ENCODE measurements around the gene SUN5. TPM values are rescaled to one million over a fixed set of nuclear protein-coding genes. Genes with fewer than 3 reads are reported as not detected.
"Not testable (repeated sequence)": the region's sequence is repeated elsewhere in the genome, so short reads cannot be mapped to it uniquely, and the experiment has no call there.

The SUN5 gene
- total and polyA plus RNA-seq, 7 experiments from 2014 or later: not detected

- Mint-ChIP-seq H3K27me3 (no peaks in the 10 kb centered on the region), H3K36me3 (peaks cover 4 to 23% (median 8%) of the 10 kb centered on the region in 5 donors), H3K27ac (peak overlapping the region in 6 of 9 donors; percentile 43 to 93 (median 82)), H3K4me1 (peaks cover 24 to 49% (median 39%) of the 10 kb centered on the region in 7 donors), H3K4me3 (peak overlapping the region in 2 of 10 donors; percentile 14 to 32), H3K9me3 (peaks cover 0 to 41% (median 15%) of the 10 kb centered on the region in 11 donors)
- intact Hi-C loops (cut with micrococcal nuclease): no loop called here
- H3K9me3 ChIP-seq (ENCODE audit: control insufficient read depth in 2 of 3, low read length in 3 of 3): peaks cover 0 to 15% (median 7%) of the 10 kb centered on the region in 3 experiments
- ATAC-seq (no peak), DNase-seq (no peak)
- ChIA-PET POLR2A (interaction anchor here (1.1 to 2.7 kb wide), 4 partner anchors 11 to 154 kb away, joined by 3 to 11 read pairs (median 4); no protein-coding TSS in a partner anchor), CTCF (interaction anchor here (0.7 to 1.3 kb wide), 2 partner anchors 26 to 33 kb away, joined by 3 read pairs; partner anchors contain the start of gene SUN5)
- H3K27me3 ChIP-seq (ENCODE audit: control insufficient read depth in 2 of 2, insufficient read depth in 2 of 2, low read length in 2 of 2): no peaks in the 10 kb centered on the region
- no peak overlapping the region for H3K27ac ChIP-seq (ENCODE audit: low read depth, low read length)
- no peak overlapping the region for H3K4me3 ChIP-seq (ENCODE audit: low read length)
- H3K36me3 ChIP-seq (ENCODE audit: control insufficient read depth in 2 of 3, insufficient read depth in 3 of 3, low read length in 3 of 3): no peaks in the 10 kb centered on the region
- H3K4me1 ChIP-seq (ENCODE audit: control insufficient read depth in 2 of 2, insufficient read depth in 2 of 2, low read length in 2 of 2): peaks cover 19 to 44% of the 10 kb centered on the region in 2 donors
Measured at GRCh38 chr20:32978009-32978335, 26.3 kb downstream of the SUN5 start.

DNA sequence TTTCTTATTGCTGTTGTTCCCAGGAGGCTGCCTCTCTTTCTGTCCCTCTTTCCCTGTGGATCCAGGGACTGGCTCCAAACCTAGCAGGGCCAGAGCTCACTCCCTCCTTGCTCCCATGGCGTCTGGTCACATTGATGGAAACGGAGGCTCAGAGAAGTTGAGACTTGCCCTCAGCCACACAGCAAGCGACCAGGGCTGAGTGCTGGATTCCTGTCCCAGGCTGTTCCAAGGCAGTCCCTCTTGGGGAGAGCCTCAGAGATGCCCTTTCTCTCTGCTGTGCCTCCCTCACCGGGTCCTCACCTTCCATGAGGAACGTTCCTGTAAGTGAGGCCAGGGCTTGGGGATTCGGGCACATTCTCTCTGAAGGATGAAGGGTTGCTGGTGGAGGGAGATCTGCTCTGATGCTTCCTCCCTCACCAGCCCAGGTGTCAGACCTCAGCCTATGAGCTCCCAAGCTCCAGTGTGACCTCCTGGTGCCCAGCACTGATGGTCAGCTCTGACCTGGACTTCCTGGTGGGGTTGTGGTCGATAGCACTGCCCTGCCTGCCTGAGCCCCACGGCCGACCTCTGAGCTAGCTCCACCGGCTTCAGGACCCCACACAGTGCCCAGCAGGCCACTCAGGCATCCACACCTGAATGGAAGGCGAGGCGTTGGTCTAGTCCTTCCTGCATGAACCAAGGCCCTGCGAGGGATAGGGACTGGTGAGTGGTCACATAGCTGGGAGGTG lies 26.8 kb downstream of the SUN5 start:
- ChIA-PET CTCF (interaction anchor here (0.6 to 1.3 kb wide), 3 partner anchors 27 to 1127 kb away, joined by 3 read pairs; partner anchors contain the start of gene SUN5), POLR2A (interaction anchor here (0.6 to 2.7 kb wide), 5 partner anchors 10 to 153 kb away, joined by 3 to 11 read pairs (median 3); no protein-coding TSS in a partner anchor)
- H3K27ac ChIP-seq (ENCODE audit: low read depth, low read length): peak overlapping the region; percentile 12
- no peaks in the 10 kb centered on the region for H3K27me3 ChIP-seq (ENCODE audit: control insufficient read depth in 2 of 2, insufficient read depth in 2 of 2, low read length in 2 of 2)
- Mint-ChIP-seq H3K9me3 (peaks cover 0 to 41% (median 15%) of the 10 kb centered on the region in 11 donors), H3K4me1 (peaks cover 20 to 46% (median 43%) of the 10 kb centered on the region in 7 donors), H3K27me3 (no peaks in the 10 kb centered on the region), H3K36me3 (peaks cover 4 to 24% (median 8%) of the 10 kb centered on the region in 5 donors), H3K4me3 (peak overlapping the region in 4 of 10 donors; percentile 21 to 66 (median 59)), H3K27ac (peak overlapping the region in 6 of 9 donors; percentile 49 to 93 (median 90))
- H3K36me3 ChIP-seq (ENCODE audit: control insufficient read depth in 2 of 3, insufficient read depth in 3 of 3, low read length in 3 of 3): no peaks in the 10 kb centered on the region
- ATAC-seq (no peak), DNase-seq (no peak)
- H3K4me1 ChIP-seq (ENCODE audit: control insufficient read depth in 2 of 2, insufficient read depth in 2 of 2, low read length in 2 of 2): peaks cover 25 to 49% of the 10 kb centered on the region in 2 donors
- peaks cover 0 to 15% (median 7%) of the 10 kb centered on the region in 3 experiments for H3K9me3 ChIP-seq (ENCODE audit: control insufficient read depth in 2 of 3, low read length in 3 of 3)
- intact Hi-C loops (cut with micrococcal nuclease): no loop called here
- no peak overlapping the region for H3K4me3 ChIP-seq (ENCODE audit: low read length)

DNA sequence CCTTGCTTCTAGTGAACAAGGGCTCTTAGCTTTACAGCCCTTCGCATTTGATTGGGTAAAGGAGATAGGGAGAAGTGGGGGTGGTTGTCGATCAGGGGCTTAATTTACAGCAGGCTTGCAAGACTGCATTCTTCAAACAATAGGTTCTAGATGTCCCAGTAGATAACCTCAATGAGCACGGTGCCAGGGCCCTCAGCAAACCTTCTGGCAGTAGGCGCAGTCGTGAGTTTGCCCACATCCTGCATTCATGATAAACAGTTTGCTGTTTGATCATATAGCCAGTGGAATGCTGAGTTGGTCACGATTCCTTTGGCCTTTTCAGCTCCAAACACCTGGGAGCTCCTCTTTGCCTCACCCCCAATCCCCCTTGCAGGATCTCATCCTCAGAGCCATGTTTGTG lies 27.5 kb downstream of the SUN5 start:
- ATAC-seq: no peak
- Histone ChIP-seq H3K9me3 (ENCODE audit: control insufficient read depth in 2 of 3, low read length in 3 of 3) (peaks cover 0 to 15% (median 7%) of the 10 kb centered on the region in 3 experiments), H3K27ac (ENCODE audit: low read depth, low read length) (peak overlapping the region; percentile 38), H3K36me3 (ENCODE audit: control insufficient read depth in 2 of 3, insufficient read depth in 3 of 3, low read length in 3 of 3) (no peaks in the 10 kb centered on the region), H3K4me1 (ENCODE audit: control insufficient read depth in 2 of 2, insufficient read depth in 2 of 2, low read length in 2 of 2) (peaks cover 30 to 55% of the 10 kb centered on the region in 2 donors), H3K4me3 (ENCODE audit: low read length) (no peak overlapping the region), H3K27me3 (ENCODE audit: control insufficient read depth in 2 of 2, insufficient read depth in 2 of 2, low read length in 2 of 2) (no peaks in the 10 kb centered on the region)
- ChIA-PET CTCF (interaction anchor here (1.3 kb wide), 1 partner anchor 28 kb away, joined by 3 read pairs; the partner anchor contains the start of gene SUN5), POLR2A (interaction anchor here (0.8 to 2.7 kb wide), 4 partner anchors 9 to 26 kb away, joined by 3 to 11 read pairs (median 3); no protein-coding TSS in a partner anchor)
- DNase-seq: peak in 5 of 9 donors; percentile 42 to 56 (median 43)
- Mint-ChIP-seq H3K4me3 (peak overlapping the region in 7 of 10 donors; percentile 16 to 74 (median 53)), H3K27ac (peak overlapping the region in 7 of 9 donors; percentile 33 to 93 (median 90)), H3K36me3 (peaks cover 4 to 24% (median 8%) of the 10 kb centered on the region in 5 donors), H3K4me1 (peaks cover 14 to 42% (median 37%) of the 10 kb centered on the region in 7 donors), H3K27me3 (no peaks in the 10 kb centered on the region), H3K9me3 (peaks cover 0 to 41% (median 15%) of the 10 kb centered on the region in 11 donors)
- intact Hi-C loops (cut with micrococcal nuclease): no loop called here

- intact Hi-C loops (cut with micrococcal nuclease): no loop called here
- ChIA-PET POLR2A (interaction anchor here (0.8 to 10.2 kb wide), 5 partner anchors 8 to 1137 kb away, joined by 3 to 61 read pairs (median 4); no protein-coding TSS in a partner anchor), CTCF (interaction anchor here (0.8 kb wide), 1 partner anchor 31 kb away, joined by 3 read pairs; no protein-coding TSS in a partner anchor)
- DNase-seq: no peak
- Histone ChIP-seq H3K27ac (ENCODE audit: low read depth, low read length) (peak overlapping the region; percentile 38), H3K4me3 (ENCODE audit: low read length) (no peak overlapping the region), H3K36me3 (ENCODE audit: control insufficient read depth in 2 of 3, insufficient read depth in 3 of 3, low read length in 3 of 3) (no peaks in the 10 kb centered on the region), H3K9me3 (ENCODE audit: control insufficient read depth in 2 of 3, low read length in 3 of 3) (peaks cover 0 to 15% (median 7%) of the 10 kb centered on the region in 3 experiments), H3K27me3 (ENCODE audit: control insufficient read depth in 2 of 2, insufficient read depth in 2 of 2, low read length in 2 of 2) (no peaks in the 10 kb centered on the region), H3K4me1 (ENCODE audit: control insufficient read depth in 2 of 2, insufficient read depth in 2 of 2, low read length in 2 of 2) (peaks cover 38 to 63% of the 10 kb centered on the region in 2 donors)
- Mint-ChIP-seq H3K36me3 (peaks cover 4 to 24% (median 8%) of the 10 kb centered on the region in 5 donors), H3K4me1 (peaks cover 9 to 38% (median 31%) of the 10 kb centered on the region in 7 donors), H3K4me3 (peak overlapping the region in 5 of 10 donors; percentile 34 to 74 (median 65)), H3K27ac (peak overlapping the region in 7 of 9 donors; percentile 33 to 93 (median 90)), H3K9me3 (peaks cover 0 to 36% (median 14%) of the 10 kb centered on the region in 11 donors), H3K27me3 (no peaks in the 10 kb centered on the region)
- ATAC-seq: no peak
Measured at GRCh38 chr20:32975698-32976674, 28.2 kb downstream of the SUN5 start.

DNA sequence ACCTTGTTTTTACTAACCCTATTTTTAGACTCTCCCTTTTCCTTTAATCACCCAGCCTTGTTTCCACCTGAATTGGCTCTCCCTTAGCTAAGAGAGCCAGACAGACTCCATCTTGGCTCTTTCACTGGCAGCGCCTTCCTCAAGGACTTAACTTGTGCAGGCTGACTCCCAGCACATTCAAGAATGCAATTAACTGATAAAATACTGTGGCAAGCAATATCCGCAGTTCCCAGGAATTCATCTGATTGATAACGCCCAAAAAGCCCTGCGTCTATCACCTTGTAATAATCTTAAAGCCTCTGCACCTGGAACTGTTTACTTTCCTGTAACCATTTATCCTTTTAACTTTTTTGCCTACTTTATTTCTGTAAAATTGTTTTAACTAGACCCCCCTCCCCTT lies 29.1 kb downstream of the SUN5 start:
- peak overlapping the region; percentile 85 for H3K27ac ChIP-seq (ENCODE audit: low read depth, low read length)
- intact Hi-C loops (cut with micrococcal nuclease); H3K27me3 Mint-ChIP-seq; CTCF ChIA-PET; DNase-seq; H3K27me3 ChIP-seq (ENCODE audit: control insufficient read depth in 2 of 2, insufficient read depth in 2 of 2, low read length in 2 of 2); ATAC-seq; H3K36me3 ChIP-seq (ENCODE audit: control insufficient read depth in 2 of 3, insufficient read depth in 3 of 3, low read length in 3 of 3); H3K4me3 ChIP-seq (ENCODE audit: low read length): not testable (repeated sequence)
- H3K9me3 Mint-ChIP-seq: peaks cover 0 to 36% (median 14%) of the 10 kb centered on the region in 11 donors
- peak overlapping the region in 2 of 9 donors; percentile 24 to 86 for H3K27ac Mint-ChIP-seq
- POLR2A ChIA-PET: interaction anchor here (3.6 to 10.2 kb wide), 3 partner anchors 9 to 30 kb away, joined by 13 to 61 read pairs (median 40); no protein-coding TSS in a partner anchor
- H3K4me1 Mint-ChIP-seq: peaks cover 17 to 38% (median 33%) of the 10 kb centered on the region in 7 donors
- H3K36me3 Mint-ChIP-seq: peaks cover 4 to 24% (median 8%) of the 10 kb centered on the region in 5 donors
- peaks cover 46 to 71% of the 10 kb centered on the region in 2 donors for H3K4me1 ChIP-seq (ENCODE audit: control insufficient read depth in 2 of 2, insufficient read depth in 2 of 2, low read length in 2 of 2)
- H3K4me3 Mint-ChIP-seq: peak overlapping the region in 2 of 10 donors; percentile 17 to 62
- H3K9me3 ChIP-seq (ENCODE audit: control insufficient read depth in 2 of 3, low read length in 3 of 3): peaks cover 0 to 15% (median 7%) of the 10 kb centered on the region in 3 experiments

Measured in naive thymus-derived CD4-positive, alpha-beta T cell (primary cell).